Mononuclear cell (primary cell): Measurements from ENCODE around the gene PLCD1. TPM values are rescaled to one million over a fixed set of nuclear protein-coding genes. Genes with fewer than 3 reads are reported as not detected.
A peak's percentile ranks its signal among the peaks of the same experiment; 100 is the strongest.
"Not testable (repeated sequence)": the region's sequence is repeated elsewhere in the genome, so short reads cannot be mapped to it uniquely, and the experiment has no call there.

ENCODE experiments used
- H3K27me3 ChIP-seq: 2 replicates; pipeline ENCODE4 v1.6.0; 2011; ENCODE audit warnings: low read length, control low read depth; ENCODE audit not compliant: insufficient read depth
- H3K4me1 ChIP-seq: 2 replicates; pipeline ENCODE4 v1.5.1; 2011; ENCODE audit warnings: mild to moderate bottlenecking, low read length, control low read depth; ENCODE audit not compliant: insufficient read depth
- H3K4me3 ChIP-seq: 2 replicates; pipeline ENCODE4 v1.5.1; 2011; ENCODE audit warnings: mild to moderate bottlenecking, low read length, moderate library complexity
- H3K9me3 ChIP-seq: 2 replicates; pipeline ENCODE4 v1.5.1; 2011; ENCODE audit warnings: low read depth, mild to moderate bottlenecking, control low read depth, low read length
- total RNA-seq: library from RNA; depleted of rRNA; stranded (reverse); fragments of >200 nt; gene quantifications from one replicate; pipeline ENCODE4 v1.2.3, GENCODE V29; 2012

PLCD1 gene
- total RNA-seq: 18.1 TPM

DNA sequence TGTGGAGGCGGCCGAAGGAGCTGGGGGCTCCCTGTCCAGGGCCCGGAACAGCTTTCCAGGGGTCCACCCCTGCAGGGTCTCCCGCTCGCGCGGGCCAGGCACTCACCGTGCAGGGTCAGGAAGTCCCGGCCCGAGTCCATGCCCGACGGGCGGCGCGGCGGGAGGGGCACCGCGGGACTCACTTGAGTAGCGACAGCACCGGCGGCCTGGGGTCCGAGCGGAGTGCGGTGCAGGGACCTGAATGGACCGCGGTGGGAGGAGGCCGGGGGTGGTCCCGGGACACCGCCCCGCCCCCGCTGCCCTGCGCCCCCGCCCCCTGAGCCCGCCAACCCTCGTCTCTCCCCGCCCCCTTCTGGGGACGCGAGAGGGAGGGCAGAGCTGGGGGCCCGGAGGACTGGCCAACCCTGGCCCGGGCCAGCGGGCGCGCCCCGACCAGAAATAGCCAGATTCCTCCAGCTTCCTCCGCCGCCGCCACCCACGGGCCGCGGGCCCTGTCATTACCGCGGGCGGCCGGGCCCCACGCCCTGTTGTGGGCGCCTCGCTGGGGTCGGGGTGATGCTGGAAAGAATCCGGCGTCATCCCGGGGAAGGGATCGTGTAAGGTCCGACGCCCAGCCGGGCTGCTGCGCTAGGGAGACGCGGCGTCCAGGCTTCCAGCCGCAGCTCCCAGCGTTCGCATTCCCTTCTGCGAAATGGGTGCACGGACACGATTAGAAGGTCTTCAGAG is at the start of gene PLCD1:
PLCD1 (minus strand) TSS at position 243 of the 726 bp plus-strand sequence; CDS start at position 140, 103 bp downstream.
- Histone ChIP-seq H3K27me3 (peaks cover 39% of the 10 kb centered on the region), H3K4me1 (peaks cover 32% of the 10 kb centered on the region), H3K4me3 (peak within 1 kb of the TSS; percentile 24), H3K9me3 (no peaks in the 10 kb centered on the region)

DNA sequence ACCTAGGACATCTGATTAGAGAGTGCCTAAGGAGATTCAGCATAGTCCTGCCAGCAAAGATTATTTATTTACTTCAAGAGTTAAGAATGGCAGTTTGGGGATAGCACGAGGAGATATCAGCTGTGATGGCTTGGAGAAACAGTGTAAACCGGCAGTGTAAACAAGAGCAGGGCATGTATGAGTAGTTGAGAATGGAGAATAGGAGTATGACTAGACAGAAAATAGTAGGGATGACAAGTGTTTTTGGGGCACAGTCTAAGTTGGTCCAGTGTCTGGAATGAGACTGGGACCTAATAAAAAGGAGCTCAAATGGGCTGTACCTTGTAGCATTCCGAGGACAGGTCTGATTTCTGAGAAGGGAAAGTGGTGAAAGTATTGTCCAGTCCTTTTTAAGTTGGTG is 47.6 kb upstream of the PLCD1 start:
- H3K4me1 ChIP-seq, H3K4me3 ChIP-seq, H3K27me3 ChIP-seq, H3K9me3 ChIP-seq: not testable (repeated sequence)

DNA sequence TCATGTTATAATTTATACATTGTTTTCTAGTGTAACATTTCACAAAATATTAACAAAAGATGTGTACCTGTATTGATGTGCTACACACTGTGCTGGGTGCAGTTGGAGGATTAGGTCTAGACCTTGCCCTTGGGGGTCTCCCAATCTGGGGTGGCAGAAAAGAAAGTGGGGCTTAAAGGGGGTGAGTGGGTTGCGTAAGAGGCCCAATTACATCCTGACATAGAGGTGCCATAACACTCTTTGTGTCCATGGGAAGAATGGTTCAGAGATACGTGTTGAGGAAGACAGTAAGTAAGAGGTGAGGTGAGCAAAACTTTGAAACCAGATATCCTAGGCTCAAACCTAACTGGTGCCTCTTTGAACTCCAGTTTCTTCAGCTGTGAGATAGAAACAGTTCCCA is 40.6 kb upstream of the PLCD1 start:
- Histone ChIP-seq H3K4me1 (peaks cover 6% of the 10 kb centered on the region), H3K27me3 (no peaks in the 10 kb centered on the region), H3K9me3 (no peaks in the 10 kb centered on the region), H3K4me3 (no peak overlapping the region)

DNA sequence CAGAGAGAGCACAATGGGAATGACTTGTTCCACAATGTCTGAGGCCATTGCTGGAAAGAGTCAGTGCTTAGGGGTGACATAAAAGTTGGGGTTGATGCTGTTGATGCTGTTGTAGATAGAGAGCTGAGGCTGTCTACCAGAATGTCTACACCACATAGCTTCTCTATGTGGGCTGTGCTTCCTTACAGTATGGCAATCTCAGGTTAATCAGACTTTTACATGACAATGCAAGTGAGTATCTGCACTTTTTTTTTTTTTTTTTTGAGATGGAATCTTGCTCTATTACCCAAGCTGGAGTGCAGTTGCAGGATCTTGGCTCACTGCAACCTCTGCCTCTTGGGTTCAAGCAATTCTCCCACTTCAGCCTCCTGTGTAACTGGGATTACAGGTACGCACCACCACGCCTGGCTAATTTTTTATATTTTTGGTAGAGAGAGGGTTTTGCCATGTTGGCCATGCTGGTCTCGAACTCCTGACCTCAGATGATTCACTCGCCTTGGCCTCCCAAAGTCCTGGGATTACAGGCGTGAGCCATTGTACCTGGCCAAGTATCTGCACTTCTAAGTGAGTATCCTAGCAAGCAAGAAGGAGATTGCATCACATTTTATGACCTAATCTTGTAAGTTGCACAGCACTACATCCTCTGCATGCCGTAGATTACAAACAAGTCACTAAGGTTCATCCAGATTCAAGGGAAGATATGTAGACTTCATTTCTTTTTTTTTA is 38.2 kb upstream of the PLCD1 start:
- H3K27me3 ChIP-seq: no peaks in the 10 kb centered on the region
- H3K9me3 ChIP-seq: no peaks in the 10 kb centered on the region
- H3K4me3 ChIP-seq: no peak overlapping the region
- peaks cover 6% of the 10 kb centered on the region for H3K4me1 ChIP-seq

DNA sequence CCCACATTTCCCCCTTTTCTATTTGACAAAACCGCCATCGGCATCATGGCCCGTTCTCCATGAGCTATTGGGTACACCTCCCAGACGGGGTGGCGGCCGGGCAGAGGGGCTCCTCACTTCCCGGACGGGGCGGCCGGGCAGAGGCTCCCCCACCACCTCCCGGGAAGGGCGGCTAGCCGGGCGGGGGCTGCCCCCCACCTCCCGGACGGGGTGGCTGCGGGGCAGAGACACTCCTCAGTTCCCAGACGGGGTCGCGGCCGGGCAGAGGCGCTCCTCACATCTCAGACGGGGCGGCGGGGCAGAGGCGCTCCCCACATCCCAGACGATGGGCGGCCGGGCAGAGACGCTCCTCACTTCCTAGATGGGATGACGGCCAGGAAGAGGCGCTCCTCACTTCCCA is 35.0 kb upstream of the PLCD1 start:
- not testable (repeated sequence) for H3K27me3 ChIP-seq, H3K9me3 ChIP-seq, H3K4me3 ChIP-seq, H3K4me1 ChIP-seq

DNA sequence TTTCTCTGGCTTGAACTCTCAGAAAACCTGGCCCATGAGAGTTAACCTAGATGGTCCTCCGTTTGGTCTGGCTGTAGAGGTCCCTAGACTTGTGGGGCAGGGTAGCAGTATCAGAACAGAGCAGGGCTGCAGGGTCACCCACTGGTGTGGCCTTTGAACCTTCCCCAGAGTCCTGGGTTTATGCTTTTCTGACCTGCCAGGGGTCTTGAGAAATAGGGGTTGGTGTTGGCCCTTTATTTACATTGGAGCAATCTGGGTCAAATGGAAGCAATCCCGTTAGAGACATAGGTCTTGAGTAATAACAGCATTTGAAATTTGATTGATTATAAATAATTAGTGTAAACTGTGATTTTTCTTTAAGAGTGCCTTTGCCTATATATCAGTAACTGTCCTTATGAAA is 33.4 kb upstream of the PLCD1 start:
- H3K9me3 ChIP-seq: no peaks in the 10 kb centered on the region
- H3K4me1 ChIP-seq: peaks cover 1% of the 10 kb centered on the region
- no peak overlapping the region for H3K4me3 ChIP-seq
- H3K27me3 ChIP-seq: no peaks in the 10 kb centered on the region

DNA sequence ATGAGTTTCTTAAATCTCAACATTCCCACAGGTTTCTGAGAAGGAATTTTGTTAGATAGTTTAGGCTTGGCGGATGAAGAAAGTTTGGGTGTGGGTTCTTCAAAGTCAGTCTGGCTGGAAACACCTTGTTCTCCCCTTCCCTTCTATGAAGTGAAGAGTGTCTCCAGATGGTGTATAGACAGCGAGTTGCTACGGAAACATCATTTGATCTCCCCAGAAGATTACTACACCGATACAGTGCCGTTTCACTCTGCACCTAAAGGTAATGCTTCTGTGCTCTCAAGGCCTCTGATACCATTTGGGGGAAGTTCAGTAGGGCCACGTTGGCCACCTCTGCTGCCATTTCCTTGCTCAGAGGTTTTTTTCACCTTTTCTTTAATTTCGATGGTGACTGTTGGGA is 30.1 kb upstream of the PLCD1 start:
- no peaks in the 10 kb centered on the region for H3K27me3 ChIP-seq
- no peak overlapping the region for H3K4me3 ChIP-seq
- H3K9me3 ChIP-seq: no peaks in the 10 kb centered on the region
- no peaks in the 10 kb centered on the region for H3K4me1 ChIP-seq

DNA sequence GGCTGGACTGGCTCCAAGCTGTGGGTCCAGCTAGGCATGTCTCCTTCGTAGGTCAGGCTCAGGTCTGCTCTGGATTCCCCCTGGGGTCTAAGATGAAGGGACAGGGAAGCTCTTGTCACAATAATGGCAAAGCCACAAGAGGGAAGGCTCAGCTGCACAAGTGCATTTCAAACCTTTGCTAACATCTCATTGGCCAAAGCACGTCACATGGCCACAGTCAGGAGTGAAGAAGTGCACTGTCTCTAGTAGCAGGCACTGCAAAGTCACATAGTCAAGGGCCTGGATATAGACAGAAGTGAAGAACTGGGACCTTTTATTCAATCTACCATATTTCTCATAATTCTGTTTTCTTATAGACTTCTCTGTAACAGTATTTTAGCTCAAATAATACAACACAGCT is 29.7 kb upstream of the PLCD1 start:
- Histone ChIP-seq H3K9me3 (no peaks in the 10 kb centered on the region), H3K27me3 (no peaks in the 10 kb centered on the region), H3K4me1 (no peaks in the 10 kb centered on the region), H3K4me3 (no peak overlapping the region)

DNA sequence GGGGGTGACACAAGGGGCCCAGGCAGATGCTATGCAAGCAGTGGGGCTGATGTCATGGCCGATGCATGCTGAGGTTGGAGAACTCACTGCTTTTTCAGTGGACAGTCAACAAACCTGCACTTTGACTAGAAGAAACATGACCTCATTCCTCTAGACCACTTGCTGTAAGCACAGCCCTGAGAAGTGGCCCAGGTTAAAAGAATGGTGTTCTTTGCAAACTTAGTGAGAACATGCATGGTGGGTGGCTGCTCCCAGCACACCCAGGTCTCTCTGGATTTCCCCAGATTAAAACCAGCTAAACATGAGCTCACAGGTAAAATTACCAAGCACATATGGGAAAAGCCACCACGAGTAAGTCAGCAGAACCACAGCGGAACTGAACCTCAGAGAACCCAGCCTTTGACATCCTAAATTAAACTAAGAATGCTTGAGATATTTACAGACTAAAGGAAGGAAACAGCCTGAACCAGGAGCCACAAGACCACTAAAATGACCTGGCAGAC is 25.1 kb upstream of the PLCD1 start:
- no peaks in the 10 kb centered on the region for H3K27me3 ChIP-seq
- H3K9me3 ChIP-seq: no peaks in the 10 kb centered on the region
- H3K4me3 ChIP-seq: no peak overlapping the region
- H3K4me1 ChIP-seq: no peaks in the 10 kb centered on the region

DNA sequence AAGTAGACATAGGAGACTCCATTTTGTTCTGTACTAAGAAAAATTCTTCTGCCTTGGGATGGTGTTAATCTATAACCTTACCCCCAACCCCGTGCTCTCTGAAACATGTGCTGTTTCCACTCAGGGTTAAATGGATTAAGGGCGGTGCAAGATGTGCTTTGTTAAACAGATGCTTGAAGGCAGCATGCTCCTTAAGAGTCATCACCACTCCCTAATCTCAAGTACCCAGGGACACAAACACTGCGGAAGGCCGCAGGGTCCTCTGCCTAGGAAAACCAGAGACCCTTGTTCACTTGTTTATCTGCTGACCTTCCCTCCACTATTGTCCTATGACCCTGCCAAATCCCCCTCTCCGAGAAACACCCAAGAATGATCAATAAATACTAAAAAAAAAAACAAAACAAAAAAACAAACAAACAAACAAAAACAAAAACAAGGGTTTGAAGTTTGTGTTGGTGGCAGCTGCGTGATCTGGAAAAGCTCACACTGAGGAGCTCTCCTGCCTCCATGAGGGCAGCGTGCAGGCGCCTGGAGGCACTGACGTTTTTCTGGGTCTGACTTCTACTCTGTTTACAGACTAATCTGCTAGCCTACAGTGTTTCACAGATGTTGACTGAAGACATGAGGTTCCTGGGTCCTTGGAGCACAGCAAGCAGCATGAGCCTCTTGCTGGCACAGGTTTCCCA is 24.5 kb upstream of the PLCD1 start:
- not testable (repeated sequence) for H3K4me1 ChIP-seq, H3K9me3 ChIP-seq, H3K4me3 ChIP-seq, H3K27me3 ChIP-seq

DNA sequence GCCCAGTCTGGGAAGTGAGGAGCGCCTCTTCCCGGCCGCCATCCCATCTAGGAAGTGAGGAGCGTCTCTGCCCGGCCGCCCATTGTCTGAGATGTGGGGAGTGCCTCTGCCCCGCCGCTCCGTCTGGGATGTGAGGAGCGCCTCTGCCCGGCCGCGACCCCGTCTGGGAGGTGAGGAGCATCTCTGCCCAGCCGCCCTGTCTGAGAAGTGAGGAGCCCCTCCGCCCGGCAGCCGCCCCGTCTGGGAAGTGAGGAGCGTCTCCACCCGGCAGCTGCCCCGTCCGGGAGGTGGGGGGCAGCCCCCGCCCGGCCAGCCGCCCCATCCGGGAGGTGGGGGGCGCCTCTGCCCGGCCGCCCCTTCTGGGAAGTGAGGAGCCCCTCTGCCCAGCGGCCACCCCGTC is 23.8 kb upstream of the PLCD1 start:
- H3K4me1 ChIP-seq, H3K27me3 ChIP-seq, H3K9me3 ChIP-seq, H3K4me3 ChIP-seq: not testable (repeated sequence)

DNA sequence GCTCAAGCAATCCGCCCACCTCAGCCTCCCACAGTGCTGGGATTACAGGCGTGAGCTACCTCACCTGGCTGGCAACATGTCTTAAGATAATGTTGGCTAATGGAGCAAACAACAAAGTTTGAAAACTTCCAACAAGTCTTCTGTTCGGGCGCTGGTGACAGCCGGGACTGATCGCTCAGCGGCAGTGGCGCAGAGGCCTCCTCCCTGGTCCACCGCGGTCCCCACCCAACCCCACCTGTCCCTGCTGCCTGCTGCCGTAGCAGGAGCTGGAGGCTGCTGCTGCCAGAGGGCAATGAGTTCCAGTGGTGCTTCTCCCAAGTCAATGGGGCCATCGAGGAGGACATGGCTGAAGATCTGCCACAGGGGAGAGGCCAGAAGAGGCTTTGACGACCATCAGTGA is 21.7 kb upstream of the PLCD1 start:
- no peaks in the 10 kb centered on the region for H3K9me3 ChIP-seq
- no peak overlapping the region for H3K4me3 ChIP-seq
- H3K4me1 ChIP-seq: no peaks in the 10 kb centered on the region
- no peaks in the 10 kb centered on the region for H3K27me3 ChIP-seq

DNA sequence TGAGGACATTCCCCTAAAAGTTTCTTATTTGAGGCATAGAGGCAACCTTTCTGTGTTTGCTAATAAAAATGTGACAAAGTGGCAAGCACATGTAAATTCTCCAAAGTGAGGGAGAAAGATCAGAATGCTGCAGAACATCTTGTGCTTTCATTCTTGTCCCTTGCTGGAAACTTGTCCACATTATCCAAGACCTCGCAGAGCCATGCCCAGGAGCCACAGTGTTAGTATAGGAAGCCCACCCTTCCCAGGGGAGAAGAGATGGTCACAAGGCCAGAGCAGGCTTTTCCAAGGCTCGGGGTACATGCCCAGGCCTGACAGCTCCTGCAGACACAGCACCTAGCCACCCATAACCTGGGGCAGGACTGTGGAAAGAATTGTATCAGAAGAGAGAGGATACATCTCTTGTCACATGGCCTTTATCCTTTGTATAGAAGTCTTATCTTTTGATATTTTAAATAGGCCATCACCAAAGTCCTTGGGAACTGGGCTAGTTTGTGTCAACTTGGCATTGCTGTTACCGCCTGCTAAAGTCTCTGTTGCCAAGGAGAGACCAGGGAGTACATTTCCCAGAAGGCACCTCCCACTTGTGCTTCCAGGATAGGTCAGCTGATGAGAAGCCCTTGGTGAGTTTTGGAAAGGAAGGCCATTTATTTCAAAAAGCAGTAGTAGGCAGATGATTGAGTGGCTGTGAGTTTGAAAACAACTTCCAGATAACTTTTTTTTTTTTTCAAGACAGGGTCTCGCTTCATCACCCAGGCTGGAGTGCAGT is 20.1 kb upstream of the PLCD1 start:
- Histone ChIP-seq H3K4me1 (peaks cover 4% of the 10 kb centered on the region), H3K9me3 (no peaks in the 10 kb centered on the region)

DNA sequence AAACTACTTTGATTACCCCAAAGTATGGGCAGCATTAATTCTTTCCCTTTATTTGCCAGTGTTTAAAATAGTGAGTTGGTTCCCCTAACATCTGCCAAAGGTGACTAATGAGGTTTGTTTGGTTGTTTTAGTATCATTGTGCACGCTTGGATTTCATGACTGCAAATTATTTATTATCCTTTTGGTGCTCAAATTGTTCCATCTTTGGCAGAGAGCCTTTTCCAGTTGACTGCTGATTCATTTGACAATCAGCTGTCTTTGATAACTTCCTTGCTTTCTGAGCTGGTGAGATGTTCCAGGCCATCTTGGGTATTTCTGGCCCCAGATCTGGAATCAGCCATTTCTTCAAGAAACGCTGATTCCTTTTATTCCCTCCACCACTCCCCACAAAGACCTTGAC is 18.5 kb upstream of the PLCD1 start:
- H3K4me1 ChIP-seq: peaks cover 15% of the 10 kb centered on the region
- H3K4me3 ChIP-seq: no peak overlapping the region
- H3K27me3 ChIP-seq: no peaks in the 10 kb centered on the region
- no peaks in the 10 kb centered on the region for H3K9me3 ChIP-seq

More for the DNA sequence above, 20.1 kb upstream of the PLCD1 start:
- no peaks in the 10 kb centered on the region for H3K27me3 ChIP-seq
- H3K4me3 ChIP-seq: no peak overlapping the region

DNA sequence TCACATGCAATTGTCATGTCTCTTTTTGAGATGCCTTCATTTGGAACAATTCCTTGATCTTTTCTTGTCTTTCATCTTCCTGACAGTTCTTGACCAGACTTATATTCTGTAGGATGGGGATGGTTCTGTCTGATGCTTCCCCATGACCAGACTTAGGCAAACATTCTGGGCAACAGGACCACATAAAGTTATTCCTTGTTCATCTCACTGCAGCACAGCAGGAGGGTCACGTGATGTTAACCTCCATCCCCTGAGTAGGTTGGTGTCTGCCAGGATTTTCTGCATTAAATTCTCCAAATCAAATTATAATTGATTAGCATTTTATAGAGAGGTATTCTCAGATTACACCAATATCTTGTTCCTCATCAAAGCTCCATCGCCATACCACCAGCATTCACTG is 17.4 kb upstream of the PLCD1 start:
- Histone ChIP-seq H3K4me1 (peaks cover 17% of the 10 kb centered on the region), H3K4me3 (no peak overlapping the region), H3K27me3 (no peaks in the 10 kb centered on the region), H3K9me3 (no peaks in the 10 kb centered on the region)
